SU-DHL-6 (cell line): Measurements from ENCODE around the gene AMELX.

Experiments used
- H2AFZ ChIP-seq: fragments of 200-600 bp; sonication (generic); 2 replicates; pipeline ENCODE4 v1.6.1; 2014; ENCODE audit warnings: low read depth, mild to moderate bottlenecking, moderate library complexity, mixed read lengths, antibody characterized with exemption, low read length; ENCODE audit not compliant: severe bottlenecking
- H3F3A ChIP-seq: fragments of 200-600 bp; shearing (Covaris generic); 2 replicates; pipeline ENCODE4 v1.6.0; 2016; ENCODE audit warnings: antibody characterized with exemption, mild to moderate bottlenecking; ENCODE audit not compliant: insufficient read depth
- H3K27ac ChIP-seq: fragments of 200-600 bp; sonication (generic); 2 replicates; pipeline ENCODE4 v1.5.1; 2016; ENCODE audit warnings: low read depth, mild to moderate bottlenecking, low read length, moderate library complexity, mixed read lengths
- H3K27me3 ChIP-seq: fragments of 200-600 bp; sonication (generic), shearing (Covaris generic); 2 replicates; pipeline ENCODE4 v1.6.0; 2014; ENCODE audit warnings: mild to moderate bottlenecking, low read length
- H3K36me3 ChIP-seq: fragments of 200-600 bp; sonication (generic); 2 replicates; pipeline ENCODE4 v1.6.1; 2014; ENCODE audit warnings: mild to moderate bottlenecking, low read length, mixed read lengths
- H3K4me2 ChIP-seq: fragments of 300-600, 200-600 bp; shearing (Covaris generic), sonication (generic); 2 replicates; pipeline ENCODE4 v1.6.0; 2014; ENCODE audit warnings: low read length, low read depth, mild to moderate bottlenecking; ENCODE audit not compliant: poor library complexity, severe bottlenecking
- H3K4me3 ChIP-seq: fragments of 200-600 bp; sonication (generic); 2 replicates; pipeline ENCODE4 v1.5.1; 2014; ENCODE audit warnings: antibody characterized with exemption, low read length, mild to moderate bottlenecking, mixed read lengths; ENCODE audit not compliant: insufficient read depth, poor library complexity, severe bottlenecking
- H3K79me2 ChIP-seq: fragments of 200-600 bp; sonication (generic); 2 replicates; pipeline ENCODE4 v1.6.1; 2014; ENCODE audit warnings: mild to moderate bottlenecking, low read length, moderate library complexity; ENCODE audit not compliant: insufficient read depth
- H3K9ac ChIP-seq: fragments of 200-600 bp; sonication (generic); 2 replicates; pipeline ENCODE4 v1.7.0; 2014; ENCODE audit warnings: mild to moderate bottlenecking, low read length
- H3K9me2 ChIP-seq: fragments of 200-600 bp; sonication (generic); replicated peaks from 2 replicates; pipeline ENCODE4 v1.6.1; 2014; ENCODE audit warnings: low read length; ENCODE audit not compliant: insufficient read depth
- H3K9me3 ChIP-seq: fragments of 200-600 bp; sonication (generic); 2 replicates; pipeline ENCODE4 v1.6.1; 2014; ENCODE audit warnings: low read length, mixed read lengths; ENCODE audit not compliant: insufficient read depth
- H4K20me1 ChIP-seq: fragments of 200-600 bp; sonication (generic); 2 replicates; pipeline ENCODE4 v1.6.1; 2014; ENCODE audit warnings: low read depth, mild to moderate bottlenecking, antibody characterized with exemption, low read length, moderate library complexity, mixed read lengths
- CTCF ChIP-seq: fragments of 200-600 bp; sonication (generic); IDR thresholded peaks from one replicate; pipeline ENCODE4 v1.5.1; 2017; ENCODE audit warnings: antibody characterized with exemption, mild to moderate bottlenecking, low read length, moderate library complexity; ENCODE audit not compliant: insufficient read depth, poor library complexity, severe bottlenecking
- EZH2phosphoT487 ChIP-seq: fragments of 200-600 bp; sonication (generic), shearing (Covaris generic); conservative IDR thresholded peaks from 2 replicates; pipeline ENCODE4 v1.6.1; 2018; ENCODE audit warnings: mild to moderate bottlenecking, antibody characterized with exemption, low read length, moderate library complexity, mixed read lengths

AMELX gene

DNA sequence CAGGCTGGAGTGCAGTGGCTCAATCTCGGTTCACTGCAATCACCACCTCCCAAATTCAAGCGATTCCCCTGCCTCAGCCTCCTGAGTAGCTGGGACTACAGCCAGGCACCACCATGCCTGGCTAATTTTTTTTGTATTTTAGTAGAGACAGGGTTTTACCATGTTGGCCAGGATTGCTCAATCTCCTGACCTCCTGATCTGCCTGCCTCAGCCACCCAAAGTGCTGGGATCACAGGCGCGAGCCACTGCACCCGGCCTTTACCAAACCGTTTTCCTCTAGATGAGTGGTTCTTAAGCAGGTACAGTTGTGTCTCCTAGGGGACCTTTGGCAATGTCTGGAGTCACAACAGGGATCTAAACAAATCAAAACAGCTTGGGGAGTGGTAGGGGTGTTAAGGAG, 11.6 kb downstream of the AMELX start:
- no peaks in the 10 kb centered on the region for H4K20me1 ChIP-seq
- no peak for TF ChIP-seq CTCF
- TF ChIP-seq EZH2phosphoT487: no peak
- no peak overlapping the region for H3K4me2 ChIP-seq
- no peaks in the 10 kb centered on the region for H3K27me3 ChIP-seq
- no peak overlapping the region for H3K4me3 ChIP-seq
- H3K79me2 ChIP-seq: no peaks in the 10 kb centered on the region
- H3K9me3 ChIP-seq: no peaks in the 10 kb centered on the region
- H3F3A ChIP-seq: no peaks in the 10 kb centered on the region
- no peak overlapping the region for H2AFZ ChIP-seq
- no peak overlapping the region for H3K27ac ChIP-seq
- no peak overlapping the region for H3K9ac ChIP-seq
- H3K9me2 ChIP-seq: no peaks in the 10 kb centered on the region
- H3K36me3 ChIP-seq: no peaks in the 10 kb centered on the region

- no peak overlapping the region for H3K9ac ChIP-seq
- H3K79me2 ChIP-seq: no peaks in the 10 kb centered on the region
- H4K20me1 ChIP-seq: no peaks in the 10 kb centered on the region
- H3K4me3 ChIP-seq: no peak overlapping the region
- no peaks in the 10 kb centered on the region for H3K36me3 ChIP-seq
- H3K9me2 ChIP-seq: no peaks in the 10 kb centered on the region
- no peak overlapping the region for H3K27ac ChIP-seq
- TF ChIP-seq CTCF: no peak
- TF ChIP-seq EZH2phosphoT487: no peak
- no peaks in the 10 kb centered on the region for H3F3A ChIP-seq
- H3K4me2 ChIP-seq: no peak overlapping the region
- H3K9me3 ChIP-seq: no peaks in the 10 kb centered on the region
- no peaks in the 10 kb centered on the region for H3K27me3 ChIP-seq
- no peak overlapping the region for H2AFZ ChIP-seq
Observed at GRCh38 chrX:11305641-11306040, 12.4 kb downstream of the AMELX start.

DNA sequence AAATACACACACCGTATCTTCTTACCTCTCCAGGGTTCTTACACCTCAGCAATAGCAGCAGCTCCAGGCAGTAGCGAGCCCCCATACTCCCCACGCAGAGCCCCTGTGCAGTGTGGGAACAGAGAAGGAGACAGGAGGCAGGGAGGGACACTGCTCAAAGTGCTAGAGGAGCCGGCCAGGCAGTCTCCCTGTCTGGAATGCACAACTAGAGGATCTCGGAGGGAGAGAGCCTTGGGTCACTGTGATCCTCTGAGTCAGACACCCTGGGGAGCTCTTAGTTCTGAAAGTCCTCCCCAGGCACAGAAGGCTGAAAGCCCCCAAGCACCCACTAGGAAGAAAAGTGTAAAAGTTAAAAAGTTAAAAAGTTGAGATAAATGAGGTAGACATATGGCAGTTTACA, 16.0 kb downstream of the AMELX start:
- no peaks in the 10 kb centered on the region for H3K79me2 ChIP-seq
- TF ChIP-seq CTCF (no peak), EZH2phosphoT487 (no peak)
- H3K9me3 ChIP-seq: no peaks in the 10 kb centered on the region
- no peaks in the 10 kb centered on the region for H3F3A ChIP-seq
- no peak overlapping the region for H3K27ac ChIP-seq
- H3K36me3 ChIP-seq: no peaks in the 10 kb centered on the region
- no peak overlapping the region for H3K4me3 ChIP-seq
- no peaks in the 10 kb centered on the region for H4K20me1 ChIP-seq
- no peaks in the 10 kb centered on the region for H3K27me3 ChIP-seq
- no peak overlapping the region for H3K9ac ChIP-seq
- H3K4me2 ChIP-seq: no peak overlapping the region
- H2AFZ ChIP-seq: no peak overlapping the region
- no peaks in the 10 kb centered on the region for H3K9me2 ChIP-seq

DNA sequence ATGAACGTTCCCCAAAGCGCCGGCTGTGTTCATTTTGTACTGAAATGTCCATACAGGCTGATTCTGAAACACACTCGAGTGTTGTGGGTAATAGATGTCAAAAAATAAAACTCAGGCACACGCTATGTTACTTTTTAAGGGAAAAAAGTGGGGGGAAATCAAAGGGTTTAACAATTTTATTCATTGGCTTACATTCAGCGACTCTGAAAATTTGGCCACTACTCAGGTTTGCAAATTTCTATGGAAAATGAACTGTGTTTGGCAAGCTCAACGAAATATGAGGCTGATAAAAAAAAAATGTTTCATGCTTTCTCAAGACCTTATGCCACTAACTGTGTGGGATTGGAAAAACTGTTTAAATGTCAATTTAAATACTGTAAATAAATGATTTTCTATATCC, 18.5 kb downstream of the AMELX start:
- Histone ChIP-seq H3K9ac (no peak overlapping the region), H3K36me3 (no peaks in the 10 kb centered on the region), H3K79me2 (no peaks in the 10 kb centered on the region)

More for the DNA sequence above, 18.5 kb downstream of the AMELX start:
- no peaks in the 10 kb centered on the region for H3K9me3 ChIP-seq
- H2AFZ ChIP-seq: no peak overlapping the region
- no peaks in the 10 kb centered on the region for H3K27me3 ChIP-seq
- H4K20me1 ChIP-seq: no peaks in the 10 kb centered on the region
- H3K9me2 ChIP-seq: no peaks in the 10 kb centered on the region
- TF ChIP-seq CTCF (no peak), EZH2phosphoT487 (no peak)
- no peak overlapping the region for H3K4me2 ChIP-seq
- H3F3A ChIP-seq: no peaks in the 10 kb centered on the region
- H3K4me3 ChIP-seq: no peak overlapping the region
- H3K27ac ChIP-seq: no peak overlapping the region
